ENCODE results near the gene ZFAND6. TPM values are rescaled to one million over a fixed set of nuclear protein-coding genes. Genes with fewer than 3 reads are reported as not detected.

ZFAND6 gene
- total RNA-seq, 4 donors from 2014 or later: 71.1 to 102 (median 82.5) TPM

DNA sequence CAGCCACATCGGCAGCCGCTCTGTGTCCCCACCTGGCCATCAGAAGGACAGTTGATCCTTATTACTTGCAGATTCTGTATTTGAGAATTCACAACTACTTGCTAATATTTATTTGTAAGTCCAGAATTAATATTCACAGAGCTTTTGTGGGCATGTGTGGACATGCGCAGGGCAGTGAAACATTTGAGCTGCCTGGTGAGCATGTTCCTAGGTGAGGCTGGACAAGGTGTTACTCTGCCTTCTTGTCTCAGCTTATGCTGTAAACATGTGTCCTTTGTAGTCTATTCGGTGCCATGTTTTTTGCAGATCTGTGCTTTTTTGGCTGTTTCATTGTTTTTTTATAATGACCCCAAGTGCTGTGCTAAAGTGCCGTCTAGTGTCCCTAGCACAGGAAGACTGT lies 108.9 kb downstream of the ZFAND6 start:
- 57 to 84% methylated on average over 5 of the region's 5 CpGs for WGBS, 2 donors
- Histone ChIP-seq H3K27ac (peak overlapping the region in 3 of 4 donors; percentile 19 to 42 (median 40)), H3K9me3 (no peaks in the 10 kb centered on the region), H3K27me3 (no peaks in the 10 kb centered on the region), H3K4me1 (peaks cover 0 to 7% (median 0%) of the 10 kb centered on the region in 3 donors), H3K4me3 (no peak overlapping the region), H3K36me3 (peaks cover 0 to 45% (median 0%) of the 10 kb centered on the region in 3 donors)
- DNase-seq: no peak
- TF ChIP-seq, protein P1, sequence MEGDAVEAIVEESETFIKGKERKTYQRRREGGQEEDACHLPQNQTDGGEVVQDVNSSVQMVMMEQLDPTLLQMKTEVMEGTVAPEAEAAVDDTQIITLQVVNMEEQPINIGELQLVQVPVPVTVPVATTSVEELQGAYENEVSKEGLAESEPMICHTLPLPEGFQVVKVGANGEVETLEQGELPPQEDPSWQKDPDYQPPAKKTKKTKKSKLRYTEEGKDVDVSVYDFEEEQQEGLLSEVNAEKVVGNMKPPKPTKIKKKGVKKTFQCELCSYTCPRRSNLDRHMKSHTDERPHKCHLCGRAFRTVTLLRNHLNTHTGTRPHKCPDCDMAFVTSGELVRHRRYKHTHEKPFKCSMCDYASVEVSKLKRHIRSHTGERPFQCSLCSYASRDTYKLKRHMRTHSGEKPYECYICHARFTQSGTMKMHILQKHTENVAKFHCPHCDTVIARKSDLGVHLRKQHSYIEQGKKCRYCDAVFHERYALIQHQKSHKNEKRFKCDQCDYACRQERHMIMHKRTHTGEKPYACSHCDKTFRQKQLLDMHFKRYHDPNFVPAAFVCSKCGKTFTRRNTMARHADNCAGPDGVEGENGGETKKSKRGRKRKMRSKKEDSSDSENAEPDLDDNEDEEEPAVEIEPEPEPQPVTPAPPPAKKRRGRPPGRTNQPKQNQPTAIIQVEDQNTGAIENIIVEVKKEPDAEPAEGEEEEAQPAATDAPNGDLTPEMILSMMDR (IDR thresholded peaks at IDR 0.05): no peak
- TF ChIP-seq POLR2A (IDR thresholded peaks at IDR 0.05): no peak
- intact Hi-C loops (cut with DNase I): loop anchor here (10.0 kb wide), 1 partner anchor 104 kb away; no protein-coding TSS in a partner anchor

DNA sequence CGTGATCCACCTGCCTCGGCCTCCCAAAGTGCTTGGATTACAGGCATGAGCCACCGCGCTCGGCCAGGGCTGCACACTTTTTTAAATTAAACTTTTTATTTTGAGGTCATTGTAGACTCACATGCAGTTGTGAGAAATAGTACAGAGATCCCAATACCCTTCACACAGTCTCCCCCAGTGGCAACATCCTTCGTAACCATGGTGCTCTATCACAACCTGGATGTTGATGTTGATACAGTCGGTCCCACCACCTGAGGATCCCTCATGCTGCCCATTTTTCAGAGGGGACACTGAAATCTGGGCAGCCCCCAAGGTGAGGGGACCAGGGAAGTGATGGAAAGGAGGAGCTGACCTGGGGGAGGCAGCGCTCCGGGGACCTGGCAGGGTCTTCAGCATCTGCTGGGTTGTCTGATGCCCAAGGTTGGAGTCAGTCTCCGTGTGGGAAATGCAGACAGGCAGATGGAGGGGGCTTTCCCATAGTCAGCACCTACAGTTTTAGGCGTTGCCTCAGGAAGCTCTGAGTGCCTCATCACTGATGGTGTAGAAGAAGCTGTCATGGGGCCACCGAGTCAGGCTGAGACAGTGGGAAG lies 110.4 kb downstream of the ZFAND6 start:
- WGBS, 2 donors: 95 to 97% methylated on average over 4 to 9 of the region's 12 CpGs
- peaks cover 0 to 35% (median 0%) of the 10 kb centered on the region in 3 donors for H3K36me3 ChIP-seq

DNA sequence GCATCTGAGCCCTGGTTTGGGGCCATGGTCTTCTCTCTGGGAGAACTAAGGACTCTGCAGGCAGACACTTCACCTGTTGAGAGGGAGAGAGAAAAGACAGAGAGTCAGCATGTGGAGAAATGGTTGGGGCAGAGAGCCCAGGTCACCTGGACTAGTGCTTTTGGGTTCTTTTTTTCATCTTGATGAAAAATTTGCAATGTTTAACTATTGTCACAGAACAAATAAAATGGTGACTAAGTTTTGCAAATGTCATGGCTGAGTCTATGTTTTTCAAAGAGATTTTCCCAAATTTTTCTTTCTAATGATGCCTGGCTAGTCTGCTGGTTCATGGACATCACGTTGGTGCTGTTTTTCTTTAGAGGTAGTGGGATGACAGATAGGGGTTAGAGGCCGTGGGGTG lies 111.1 kb downstream of the ZFAND6 start:
- H3K4me3 ChIP-seq: no peak overlapping the region
- H3K9me3 ChIP-seq: no peaks in the 10 kb centered on the region
- no peak for DNase-seq
- H3K27ac ChIP-seq: no peak overlapping the region
- intact Hi-C loops (cut with DNase I): no loop called here
- 89 to 92% methylated on average over 2 of the region's 2 CpGs for WGBS, 2 donors
- TF ChIP-seq POLR2A (IDR thresholded peaks at IDR 0.05): no peak
- TF ChIP-seq, protein P1 (IDR thresholded peaks at IDR 0.05): no peak
- H3K36me3 ChIP-seq: peaks cover 0 to 42% (median 0%) of the 10 kb centered on the region in 3 donors
- no peaks in the 10 kb centered on the region for H3K27me3 ChIP-seq
- peaks cover 0 to 7% (median 4%) of the 10 kb centered on the region in 3 donors for H3K4me1 ChIP-seq

More for the DNA sequence above, 110.4 kb downstream of the ZFAND6 start:
- DNase-seq: no peak
- no peak for TF ChIP-seq POLR2A (IDR thresholded peaks at IDR 0.05)
- TF ChIP-seq, protein P1 (IDR thresholded peaks at IDR 0.05): no peak
- intact Hi-C loops (cut with DNase I): loop anchor here (10.0 kb wide), 1 partner anchor 105 kb away; no protein-coding TSS in a partner anchor
- Histone ChIP-seq H3K27ac (no peak overlapping the region), H3K9me3 (no peaks in the 10 kb centered on the region), H3K27me3 (no peaks in the 10 kb centered on the region), H3K4me1 (peaks cover 0 to 7% (median 4%) of the 10 kb centered on the region in 3 donors), H3K4me3 (no peak overlapping the region)

DNA sequence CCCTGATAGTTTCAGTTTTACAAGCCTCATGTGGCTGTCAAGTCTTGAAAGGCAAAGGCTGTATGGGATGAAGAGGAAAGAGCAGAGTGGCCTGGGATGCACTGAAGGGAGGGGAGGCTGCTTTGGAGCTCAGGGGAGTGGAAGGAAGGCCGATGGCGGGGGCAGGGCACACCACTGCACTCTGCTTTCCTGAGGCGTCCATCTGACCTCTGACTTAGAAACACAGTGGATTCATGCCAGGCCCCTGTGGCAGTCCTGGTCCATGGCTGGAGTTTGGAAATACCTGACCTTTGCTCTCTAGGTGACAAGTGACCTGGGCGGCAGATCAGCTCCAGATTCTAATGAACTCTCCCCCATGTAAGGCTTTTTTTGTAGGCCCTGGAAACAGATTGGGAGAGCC lies 112.3 kb downstream of the ZFAND6 start:
- DNase-seq: no peak
- intact Hi-C loops (cut with DNase I): no loop called here
- H3K27ac ChIP-seq: no peak overlapping the region
- 80 to 96% methylated on average over 3 to 4 of the region's 4 CpGs for WGBS, 2 donors
- TF ChIP-seq, protein P1 (IDR thresholded peaks at IDR 0.05): no peak
- TF ChIP-seq POLR2A (IDR thresholded peaks at IDR 0.05): no peak
- no peaks in the 10 kb centered on the region for H3K9me3 ChIP-seq
- no peak overlapping the region for H3K4me3 ChIP-seq
- H3K36me3 ChIP-seq: peaks cover 0 to 52% (median 0%) of the 10 kb centered on the region in 3 donors
- H3K27me3 ChIP-seq: no peaks in the 10 kb centered on the region
- peaks cover 0 to 7% (median 4%) of the 10 kb centered on the region in 3 donors for H3K4me1 ChIP-seq

DNA sequence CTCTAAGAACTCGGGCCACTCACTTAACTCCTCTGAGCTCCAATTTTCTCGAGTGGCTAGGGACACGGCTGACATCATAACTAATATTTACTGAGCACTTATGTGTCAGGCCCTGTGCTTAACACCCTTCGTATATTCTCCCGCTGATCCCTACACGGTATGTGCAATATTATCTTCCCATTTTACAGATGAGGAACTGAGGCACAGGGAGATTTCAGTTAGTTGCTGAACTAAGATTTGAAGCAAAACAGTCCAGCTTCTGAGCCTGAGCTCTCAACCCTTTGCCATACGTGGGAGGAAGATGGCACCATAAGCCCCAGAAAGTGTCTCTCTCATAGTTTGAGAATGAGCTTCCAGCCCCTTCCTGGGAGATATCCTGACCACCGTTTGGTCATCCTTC lies 112.9 kb downstream of the ZFAND6 start:
- Histone ChIP-seq H3K36me3 (peaks cover 0 to 58% (median 0%) of the 10 kb centered on the region in 3 donors), H3K4me1 (peaks cover 0 to 7% (median 4%) of the 10 kb centered on the region in 3 donors), H3K27ac (no peak overlapping the region), H3K4me3 (no peak overlapping the region), H3K9me3 (no peaks in the 10 kb centered on the region), H3K27me3 (no peaks in the 10 kb centered on the region)
- TF ChIP-seq POLR2A (IDR thresholded peaks at IDR 0.05): no peak
- 66 to 87% methylated on average over 7 to 8 of the region's 8 CpGs for WGBS, 2 donors
- intact Hi-C loops (cut with DNase I): no loop called here
- DNase-seq: no peak

Measured in esophagus squamous epithelium (tissue), 5 donors.